Vagina (tissue), 2 donors: Measurements from ENCODE around the gene DNPH1.

Experiments
- CTCF ChIP-seq, 3 experiments: fragments of 450-650 bp in 2 of 3; fragments of 200-600 bp in 1 of 3; sonication (generic) in 1 of 3; IDR thresholded peaks; one replicate each; pipeline ENCODE4 v1.5.1; 2017 to 2019; ENCODE audit warnings: antibody characterized with exemption in 3 of 3, mild to moderate bottlenecking in 2 of 3, moderate library complexity in 2 of 3
- POLR2A ChIP-seq, 2 donors: fragments of 450-650 bp; IDR thresholded peaks; one replicate each; pipeline ENCODE4 v1.6.1; 2017; ENCODE audit warnings: antibody characterized with exemption in 2 of 2, mild to moderate bottlenecking in 2 of 2, moderate library complexity in 2 of 2
- POLR2AphosphoS5 ChIP-seq, 2 donors: sonication (generic); formaldehyde crosslinking; IDR thresholded peaks; one replicate each; pipeline ENCODE4 v1.9.0; 2017; ENCODE audit warnings: antibody characterized with exemption in 2 of 2, mild to moderate bottlenecking in 2 of 2, low read depth in 1 of 2; ENCODE audit not compliant: insufficient read depth in 1 of 2

- TF ChIP-seq POLR2A (IDR thresholded peaks at IDR 0.05) (no peak), CTCF (IDR thresholded peaks at IDR 0.05) (no peak), POLR2AphosphoS5 (IDR thresholded peaks at IDR 0.05; ENCODE audit: insufficient read depth in 1 of 2, low read depth in 1 of 2) (no peak)
Observed at GRCh38 chr6:43193929-43194328, 35.4 kb downstream of the DNPH1 start.
